ENCODE results near the gene TMEM163.
"Not testable (repeated sequence)": the region's sequence is repeated elsewhere in the genome, so short reads cannot be mapped to it uniquely, and the experiment has no call there.

The TMEM163 gene

GRCh38 chr2:134491771-134492441 is 226.9 kb downstream of the TMEM163 start:
- DNase-seq = no peak
- Mint-ChIP-seq H3K27ac (no peak overlapping the region), H3K36me3 (ENCODE audit: low read depth) (no peaks in the 10 kb centered on the region), H3K27me3 (no peaks in the 10 kb centered on the region), H3K4me3 (no peak overlapping the region), H3K9me3 (no peaks in the 10 kb centered on the region), H3K4me1 (ENCODE audit: low read depth) (no peaks in the 10 kb centered on the region)

- Mint-ChIP-seq H3K27me3 (no peaks in the 10 kb centered on the region), H3K4me1 (ENCODE audit: low read depth) (no peaks in the 10 kb centered on the region), H3K4me3 (no peak overlapping the region), H3K27ac (no peak overlapping the region), H3K36me3 (ENCODE audit: low read depth) (no peaks in the 10 kb centered on the region), H3K9me3 (no peaks in the 10 kb centered on the region)
- no peak for DNase-seq
These were observed 227.8 kb downstream of the TMEM163 start for GRCh38 chr2:134491022-134491421.

GRCh38 chr2:134490559-134490958 is 228.2 kb downstream of the TMEM163 start:
- DNase-seq = no peak
- Mint-ChIP-seq H3K4me1 (ENCODE audit: low read depth) (no peaks in the 10 kb centered on the region), H3K27me3 (no peaks in the 10 kb centered on the region), H3K27ac (no peak overlapping the region), H3K36me3 (ENCODE audit: low read depth) (no peaks in the 10 kb centered on the region), H3K4me3 (no peak overlapping the region), H3K9me3 (no peaks in the 10 kb centered on the region)

GRCh38 chr2:134489732-134490384 is 228.9 kb downstream of the TMEM163 start:
- no peaks in the 10 kb centered on the region for H3K27me3 Mint-ChIP-seq
- H3K9me3 Mint-ChIP-seq = no peaks in the 10 kb centered on the region
- no peaks in the 10 kb centered on the region for H3K4me1 Mint-ChIP-seq (ENCODE audit: low read depth)
- no peaks in the 10 kb centered on the region for H3K36me3 Mint-ChIP-seq (ENCODE audit: low read depth)
- DNase-seq = no peak
- no peak overlapping the region for H3K4me3 Mint-ChIP-seq
- no peak overlapping the region for H3K27ac Mint-ChIP-seq

- Mint-ChIP-seq H3K36me3 (ENCODE audit: low read depth) (no peaks in the 10 kb centered on the region), H3K27me3 (peaks cover 15% of the 10 kb centered on the region), H3K9me3 (no peaks in the 10 kb centered on the region), H3K27ac (no peak overlapping the region), H3K4me3 (no peak overlapping the region), H3K4me1 (ENCODE audit: low read depth) (no peaks in the 10 kb centered on the region)
- DNase-seq = no peak
These were observed 235.9 kb downstream of the TMEM163 start for GRCh38 chr2:134482766-134483340.

- Mint-ChIP-seq H3K9me3 (no peaks in the 10 kb centered on the region), H3K27ac (no peak overlapping the region), H3K27me3 (peaks cover 15% of the 10 kb centered on the region), H3K4me3 (no peak overlapping the region), H3K36me3 (ENCODE audit: low read depth) (no peaks in the 10 kb centered on the region), H3K4me1 (ENCODE audit: low read depth) (no peaks in the 10 kb centered on the region)
- no peak for DNase-seq
These were observed 236.6 kb downstream of the TMEM163 start for GRCh38 chr2:134482131-134482723.

GRCh38 chr2:134479696-134480330 is 239.0 kb downstream of the TMEM163 start:
- no peaks in the 10 kb centered on the region for H3K36me3 Mint-ChIP-seq (ENCODE audit: low read depth)
- H3K4me1 Mint-ChIP-seq (ENCODE audit: low read depth) = no peaks in the 10 kb centered on the region
- H3K4me3 Mint-ChIP-seq = no peak overlapping the region
- H3K27ac Mint-ChIP-seq = no peak overlapping the region
- H3K9me3 Mint-ChIP-seq = no peaks in the 10 kb centered on the region
- DNase-seq = no peak
- peaks cover 15% of the 10 kb centered on the region for H3K27me3 Mint-ChIP-seq

GRCh38 chr2:134476982-134477381 is 241.8 kb downstream of the TMEM163 start:
- not testable (repeated sequence) for H3K4me3 Mint-ChIP-seq; DNase-seq; H3K27me3 Mint-ChIP-seq; H3K27ac Mint-ChIP-seq; H3K4me1 Mint-ChIP-seq (ENCODE audit: low read depth); H3K36me3 Mint-ChIP-seq (ENCODE audit: low read depth)
- peaks cover 14% of the 10 kb centered on the region for H3K9me3 Mint-ChIP-seq

- Mint-ChIP-seq H3K4me3 (no peak overlapping the region), H3K9me3 (peaks cover 16% of the 10 kb centered on the region), H3K27me3 (no peaks in the 10 kb centered on the region), H3K27ac (no peak overlapping the region), H3K36me3 (ENCODE audit: low read depth) (peaks cover 2% of the 10 kb centered on the region), H3K4me1 (ENCODE audit: low read depth) (no peaks in the 10 kb centered on the region)
- DNase-seq = no peak
These were observed 248.1 kb downstream of the TMEM163 start for GRCh38 chr2:134470561-134471168.

GRCh38 chr2:134469516-134470115 is 249.2 kb downstream of the TMEM163 start:
- Mint-ChIP-seq H3K4me1 (ENCODE audit: low read depth) (no peaks in the 10 kb centered on the region), H3K27ac (no peak overlapping the region), H3K27me3 (no peaks in the 10 kb centered on the region), H3K9me3 (peaks cover 16% of the 10 kb centered on the region), H3K36me3 (ENCODE audit: low read depth) (peaks cover 2% of the 10 kb centered on the region), H3K4me3 (no peak overlapping the region)
- DNase-seq = no peak

- no peak for DNase-seq
- Mint-ChIP-seq H3K4me3 (no peak overlapping the region), H3K27me3 (no peaks in the 10 kb centered on the region), H3K36me3 (ENCODE audit: low read depth) (peaks cover under 1% of the 10 kb centered on the region), H3K9me3 (peaks cover 16% of the 10 kb centered on the region), H3K27ac (no peak overlapping the region), H3K4me1 (ENCODE audit: low read depth) (no peaks in the 10 kb centered on the region)
These were observed 250.0 kb downstream of the TMEM163 start for GRCh38 chr2:134468776-134469175.

GRCh38 chr2:134468164-134468563 is 250.6 kb downstream of the TMEM163 start:
- no peaks in the 10 kb centered on the region for H3K36me3 Mint-ChIP-seq (ENCODE audit: low read depth)
- H3K4me3 Mint-ChIP-seq = no peak overlapping the region
- no peak overlapping the region for H3K27ac Mint-ChIP-seq
- H3K27me3 Mint-ChIP-seq = no peaks in the 10 kb centered on the region
- DNase-seq = no peak
- no peaks in the 10 kb centered on the region for H3K4me1 Mint-ChIP-seq (ENCODE audit: low read depth)
- peaks cover 10% of the 10 kb centered on the region for H3K9me3 Mint-ChIP-seq

- DNase-seq = no peak
- Mint-ChIP-seq H3K36me3 (ENCODE audit: low read depth) (no peaks in the 10 kb centered on the region), H3K27ac (no peak overlapping the region), H3K27me3 (no peaks in the 10 kb centered on the region), H3K9me3 (no peaks in the 10 kb centered on the region), H3K4me3 (no peak overlapping the region), H3K4me1 (ENCODE audit: low read depth) (no peaks in the 10 kb centered on the region)
These were observed 252.7 kb downstream of the TMEM163 start for GRCh38 chr2:134466141-134466540.

All from activated T-cell treated with anti-CD3 and anti-CD28 coated beads, Interleukin-2, amount 50 U/mL, for 24 hours (primary cell).